OCI-LY3 (cell line): ENCODE results near the gene TOLLIP.

Experiments
- H2AFZ ChIP-seq: fragments of 200-600, 300-600 bp; shearing (Covaris generic); 2 replicates; pipeline ENCODE4 v1.6.0; 2014; ENCODE audit warnings: antibody characterized with exemption, low read depth, low read length
- H3K27ac ChIP-seq: fragments of 200-600, 300-600 bp; sonication (generic); 2 replicates; pipeline ENCODE4 v1.5.1; 2014; ENCODE audit warnings: mild to moderate bottlenecking, low read length, moderate library complexity, mixed read lengths
- H3K27me3 ChIP-seq: fragments of 200-600, 300-600 bp; sonication (generic); 2 replicates; pipeline ENCODE4 v1.6.1; 2014; ENCODE audit warnings: low read depth, low read length, mixed read lengths
- H3K36me3 ChIP-seq: fragments of 200-600, 300-600 bp; sonication (generic); replicated peaks from 2 replicates; pipeline ENCODE3; 2014; ENCODE audit warnings: low read depth, low read length, mixed read lengths
- H3K4me1 ChIP-seq: fragments of 300-600, 200-600 bp; sonication (generic); 2 replicates; pipeline ENCODE4 v1.6.1; 2014; ENCODE audit warnings: low read length, mixed read lengths
- H3K4me2 ChIP-seq: fragments of 200-600, 300-600 bp; sonication (generic); 2 replicates; pipeline ENCODE4 v1.6.1; 2014; ENCODE audit warnings: low read length, mixed read lengths
- H3K4me3 ChIP-seq: fragments of 300-600, 200-600 bp; sonication (generic); 2 replicates; pipeline ENCODE4 v1.5.1; 2014; ENCODE audit warnings: antibody characterized with exemption, mild to moderate bottlenecking, low read length, moderate library complexity
- H3K79me2 ChIP-seq: fragments of 300-600, 200-600 bp; shearing (Covaris generic); 2 replicates; pipeline ENCODE4 v1.6.1; 2014; ENCODE audit warnings: mild to moderate bottlenecking, low read length, mixed read lengths
- H3K9ac ChIP-seq: fragments of 300-600, 200-600 bp; shearing (Covaris generic); 2 replicates; pipeline ENCODE4 v1.6.0; 2014; ENCODE audit warnings: mild to moderate bottlenecking, low read length, moderate library complexity
- H3K9me3 ChIP-seq: fragments of 200-600, 300-600 bp; shearing (Covaris generic); 2 replicates; pipeline ENCODE4 v1.6.1; 2014; ENCODE audit warnings: low read length, mixed read lengths; ENCODE audit not compliant: insufficient read depth
- H4K20me1 ChIP-seq: fragments of 200-600, 300-600 bp; sonication (generic); 2 replicates; pipeline ENCODE4 v1.6.1; 2016; ENCODE audit warnings: low read length, mixed read lengths; ENCODE audit not compliant: insufficient read depth
- EZH2phosphoT487 ChIP-seq: fragments of 200-600 bp; shearing (Covaris generic); IDR thresholded peaks from 2 replicates; pipeline ENCODE4 v1.6.1; 2018; ENCODE audit warnings: antibody characterized with exemption, mixed run types, low read depth
- TF ChIP-seq, protein P1 (sequence below): fragments of 200-600, 300-600 bp; sonication (generic); IDR thresholded peaks from 2 replicates; pipeline ENCODE4 v1.5.1; 2014; ENCODE audit warnings: antibody characterized with exemption, low read length, low read depth

TOLLIP gene

DNA sequence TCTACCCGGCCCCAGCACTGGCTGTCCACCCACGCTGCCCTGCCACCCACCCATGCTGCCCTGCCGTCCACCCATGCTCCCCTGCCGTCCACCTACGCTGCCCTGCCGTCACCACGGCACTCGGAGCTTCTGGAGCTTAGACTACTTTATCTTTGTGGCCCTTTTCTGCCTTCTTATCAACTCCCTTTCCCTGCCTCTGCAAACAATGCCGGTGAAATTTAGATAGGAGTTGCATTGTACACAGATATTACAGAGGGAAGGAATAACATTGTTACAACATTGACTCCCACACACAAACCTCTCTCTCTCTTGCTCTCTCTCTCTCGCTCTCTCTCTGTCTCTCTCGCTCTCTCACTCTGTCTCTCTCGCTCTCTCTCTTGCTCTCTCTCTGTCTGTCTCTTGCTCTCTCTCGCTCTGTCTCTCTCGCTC lies 46.6 kb upstream of the TOLLIP start:
- H3K4me3 ChIP-seq = no peak overlapping the region
- no peak overlapping the region for H3K9ac ChIP-seq
- no peaks in the 10 kb centered on the region for H3K79me2 ChIP-seq
- no peaks in the 10 kb centered on the region for H3K27me3 ChIP-seq
- no peaks in the 10 kb centered on the region for H3K36me3 ChIP-seq
- TF ChIP-seq, protein P1, sequence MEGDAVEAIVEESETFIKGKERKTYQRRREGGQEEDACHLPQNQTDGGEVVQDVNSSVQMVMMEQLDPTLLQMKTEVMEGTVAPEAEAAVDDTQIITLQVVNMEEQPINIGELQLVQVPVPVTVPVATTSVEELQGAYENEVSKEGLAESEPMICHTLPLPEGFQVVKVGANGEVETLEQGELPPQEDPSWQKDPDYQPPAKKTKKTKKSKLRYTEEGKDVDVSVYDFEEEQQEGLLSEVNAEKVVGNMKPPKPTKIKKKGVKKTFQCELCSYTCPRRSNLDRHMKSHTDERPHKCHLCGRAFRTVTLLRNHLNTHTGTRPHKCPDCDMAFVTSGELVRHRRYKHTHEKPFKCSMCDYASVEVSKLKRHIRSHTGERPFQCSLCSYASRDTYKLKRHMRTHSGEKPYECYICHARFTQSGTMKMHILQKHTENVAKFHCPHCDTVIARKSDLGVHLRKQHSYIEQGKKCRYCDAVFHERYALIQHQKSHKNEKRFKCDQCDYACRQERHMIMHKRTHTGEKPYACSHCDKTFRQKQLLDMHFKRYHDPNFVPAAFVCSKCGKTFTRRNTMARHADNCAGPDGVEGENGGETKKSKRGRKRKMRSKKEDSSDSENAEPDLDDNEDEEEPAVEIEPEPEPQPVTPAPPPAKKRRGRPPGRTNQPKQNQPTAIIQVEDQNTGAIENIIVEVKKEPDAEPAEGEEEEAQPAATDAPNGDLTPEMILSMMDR = no peak
- no peak for TF ChIP-seq EZH2phosphoT487
- no peak overlapping the region for H3K27ac ChIP-seq
- H3K4me1 ChIP-seq = no peaks in the 10 kb centered on the region
- no peak overlapping the region for H3K4me2 ChIP-seq
- no peaks in the 10 kb centered on the region for H3K9me3 ChIP-seq
- no peak overlapping the region for H2AFZ ChIP-seq
- H4K20me1 ChIP-seq = no peaks in the 10 kb centered on the region

DNA sequence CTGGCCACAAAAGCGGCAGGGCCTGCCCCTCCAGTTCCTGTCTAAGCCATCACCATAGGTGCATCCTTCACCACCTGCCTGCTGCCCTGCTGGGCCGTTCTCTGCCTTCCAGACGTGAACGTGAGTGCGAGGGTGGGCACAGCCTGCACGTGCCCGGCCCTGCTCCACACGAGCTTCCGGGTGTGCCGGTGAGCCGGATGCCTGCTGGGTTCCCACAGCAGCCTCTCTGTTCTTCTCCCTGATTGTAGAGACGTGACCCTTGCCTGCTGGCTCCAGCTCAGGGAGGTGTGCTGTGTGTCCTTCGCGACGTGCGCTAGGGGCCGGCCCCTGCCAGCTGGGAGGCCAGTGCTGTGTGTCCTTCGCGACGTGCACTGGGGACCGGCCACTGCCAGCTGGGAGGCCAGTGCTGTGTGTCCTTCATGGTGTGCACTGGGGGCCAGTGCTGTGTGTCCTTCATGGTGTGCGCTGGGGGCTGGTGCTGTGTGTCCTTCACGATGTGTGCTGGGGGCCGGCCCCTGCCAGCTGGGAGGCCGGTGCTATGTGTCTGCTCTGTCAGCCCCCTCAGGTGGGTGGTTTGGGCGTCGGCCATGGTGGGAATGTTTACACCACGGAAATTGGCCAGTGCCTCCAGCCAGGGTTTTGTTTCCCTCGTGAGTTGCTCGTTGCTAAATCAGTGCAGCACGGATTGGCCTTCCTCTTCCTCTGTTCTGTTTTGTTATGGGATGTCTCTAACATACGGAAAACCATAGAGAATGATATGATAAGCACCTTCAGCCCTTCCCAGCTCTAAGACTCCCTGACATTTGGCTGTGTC lies 44.9 kb upstream of the TOLLIP start:
- no peaks in the 10 kb centered on the region for H3K79me2 ChIP-seq
- no peaks in the 10 kb centered on the region for H3K9me3 ChIP-seq
- no peak for TF ChIP-seq EZH2phosphoT487
- TF ChIP-seq, protein P1 = no peak
- H3K4me3 ChIP-seq = no peak overlapping the region
- H4K20me1 ChIP-seq = no peaks in the 10 kb centered on the region
- H2AFZ ChIP-seq = no peak overlapping the region
- no peaks in the 10 kb centered on the region for H3K27me3 ChIP-seq
- no peaks in the 10 kb centered on the region for H3K4me1 ChIP-seq
- H3K36me3 ChIP-seq = no peaks in the 10 kb centered on the region
- H3K4me2 ChIP-seq = no peak overlapping the region
- H3K27ac ChIP-seq = no peak overlapping the region
- H3K9ac ChIP-seq = no peak overlapping the region

DNA sequence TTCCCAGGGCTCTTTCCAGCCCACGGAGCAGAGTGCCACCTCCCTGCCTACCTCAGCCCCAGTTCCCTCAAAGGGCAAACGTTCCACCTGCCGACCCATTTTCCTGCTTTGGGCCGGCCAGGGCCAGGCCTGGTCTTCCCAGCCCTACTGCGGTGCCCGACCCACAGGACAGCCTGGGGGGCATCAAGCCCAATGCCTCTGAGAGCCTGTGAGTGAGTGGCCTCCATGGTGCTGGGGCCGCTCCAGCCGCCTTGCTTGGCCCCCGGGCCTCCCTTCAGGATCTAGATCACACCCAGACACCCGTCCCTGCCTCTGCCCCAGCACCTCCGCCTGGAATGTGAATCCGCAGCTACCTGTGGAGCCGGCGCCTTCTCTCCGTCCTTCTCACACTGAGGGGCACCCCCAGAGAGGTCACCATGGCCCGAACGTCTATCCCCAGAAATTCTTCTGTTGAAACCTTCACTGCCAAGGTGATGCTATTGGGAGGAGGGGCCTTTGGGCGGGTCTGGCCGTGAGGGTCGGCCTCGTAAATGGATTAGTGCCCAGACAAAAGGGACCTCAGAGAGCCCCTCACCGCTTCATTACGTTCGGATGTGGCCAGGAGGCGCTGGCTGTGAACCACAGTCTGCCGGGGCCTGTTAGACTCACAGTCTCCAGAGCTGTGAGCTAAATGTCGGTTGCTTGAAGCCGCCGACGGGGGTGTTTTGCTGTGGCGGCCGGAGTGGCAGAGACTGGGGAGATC lies 44.1 kb upstream of the TOLLIP start:
- H3K4me1 ChIP-seq = no peaks in the 10 kb centered on the region
- no peaks in the 10 kb centered on the region for H3K79me2 ChIP-seq
- no peak overlapping the region for H3K4me3 ChIP-seq
- no peak for TF ChIP-seq EZH2phosphoT487
- TF ChIP-seq, protein P1 = no peak
- no peak overlapping the region for H3K9ac ChIP-seq
- H3K27ac ChIP-seq = no peak overlapping the region
- H3K27me3 ChIP-seq = no peaks in the 10 kb centered on the region
- H3K4me2 ChIP-seq = no peak overlapping the region
- H4K20me1 ChIP-seq = no peaks in the 10 kb centered on the region
- no peaks in the 10 kb centered on the region for H3K9me3 ChIP-seq
- no peak overlapping the region for H2AFZ ChIP-seq
- no peaks in the 10 kb centered on the region for H3K36me3 ChIP-seq

DNA sequence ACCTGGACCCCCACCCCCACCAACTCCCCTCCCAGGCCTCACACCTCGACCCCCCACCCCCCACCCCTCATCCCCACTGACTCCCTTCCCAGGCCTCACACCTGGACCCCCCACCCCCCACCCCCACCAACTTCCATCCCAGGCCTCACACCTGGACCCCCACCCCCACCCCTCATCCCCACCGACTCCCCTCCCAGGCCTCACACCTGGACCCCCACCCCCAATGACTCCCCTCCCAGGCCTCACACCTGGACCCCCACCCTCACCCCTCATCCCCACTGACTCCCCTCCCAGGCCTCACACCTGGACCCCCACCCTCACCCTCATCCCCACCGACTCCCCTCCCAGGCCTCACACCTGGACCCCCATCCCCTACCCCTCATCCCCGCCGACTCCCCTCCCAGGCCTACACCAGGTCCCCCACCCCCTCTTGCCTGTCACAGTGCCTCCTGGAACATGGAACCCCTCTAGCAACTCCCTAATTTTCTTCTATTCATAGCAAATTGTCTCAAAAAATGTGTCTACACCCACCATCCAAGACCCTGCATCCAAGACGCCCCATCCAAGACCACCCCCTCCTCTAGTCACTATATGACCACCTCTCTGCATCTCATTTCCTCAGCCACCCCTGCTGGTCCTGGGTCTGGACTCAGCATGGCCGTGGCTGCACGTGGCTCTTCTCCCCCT lies 43.4 kb upstream of the TOLLIP start:
- Histone ChIP-seq H3K4me2 (no peak overlapping the region), H2AFZ (no peak overlapping the region)

More for the DNA sequence above, 43.4 kb upstream of the TOLLIP start:
- Histone ChIP-seq H4K20me1 (no peaks in the 10 kb centered on the region), H3K27ac (no peak overlapping the region), H3K4me1 (no peaks in the 10 kb centered on the region), H3K27me3 (no peaks in the 10 kb centered on the region), H3K9ac (no peak overlapping the region), H3K9me3 (no peaks in the 10 kb centered on the region), H3K79me2 (no peaks in the 10 kb centered on the region), H3K4me3 (no peak overlapping the region), H3K36me3 (no peaks in the 10 kb centered on the region)
- TF ChIP-seq, protein P1 = no peak
- no peak for TF ChIP-seq EZH2phosphoT487
